Measurements from ENCODE around the gene S100A16.
"Not testable (repeated sequence)": the region's sequence is repeated elsewhere in the genome, so short reads cannot be mapped to it uniquely, and the experiment has no call there.

S100A16 gene

DNA sequence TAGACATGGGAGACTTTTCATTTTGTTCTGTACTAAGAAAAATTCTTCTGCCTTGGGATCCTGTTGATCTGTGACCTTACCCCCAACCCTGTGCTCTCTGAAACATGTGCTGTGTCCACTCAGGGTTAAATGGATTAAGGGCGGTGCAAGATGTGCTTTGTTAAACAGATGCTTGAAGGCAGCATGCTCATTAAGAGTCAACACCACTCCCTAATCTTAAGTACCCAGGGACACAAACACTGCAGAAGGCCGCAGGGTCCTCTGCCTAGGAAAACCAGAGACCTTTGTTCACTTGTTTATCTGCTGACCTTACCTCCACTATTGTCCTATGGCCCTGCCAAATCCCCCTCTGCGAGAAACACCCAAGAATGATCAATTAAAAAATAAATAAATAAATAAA is 29.4 kb downstream of the S100A16 start:
- DNase-seq: not testable (repeated sequence)

DNA sequence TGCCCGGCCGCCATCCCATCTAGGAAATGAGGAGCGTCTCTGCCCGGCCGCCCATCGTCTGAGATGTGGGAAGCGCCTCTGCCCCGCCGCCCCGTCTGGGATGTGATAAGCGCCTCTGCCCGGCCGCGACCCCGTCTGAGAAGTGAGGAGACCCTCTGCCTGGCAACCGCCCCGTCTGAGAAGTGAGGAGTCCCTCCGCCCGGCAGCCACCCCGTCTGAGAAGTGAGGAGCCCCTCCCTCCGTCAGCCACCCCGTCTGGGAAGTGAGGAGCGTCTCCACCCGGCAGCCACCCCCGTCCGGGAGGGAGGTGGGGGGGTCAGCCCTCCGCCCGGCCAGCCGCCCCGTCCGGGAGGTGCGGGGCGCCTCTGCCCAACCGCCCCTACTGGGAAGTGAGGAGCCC is 30.1 kb downstream of the S100A16 start:
- not testable (repeated sequence) for DNase-seq

DNA sequence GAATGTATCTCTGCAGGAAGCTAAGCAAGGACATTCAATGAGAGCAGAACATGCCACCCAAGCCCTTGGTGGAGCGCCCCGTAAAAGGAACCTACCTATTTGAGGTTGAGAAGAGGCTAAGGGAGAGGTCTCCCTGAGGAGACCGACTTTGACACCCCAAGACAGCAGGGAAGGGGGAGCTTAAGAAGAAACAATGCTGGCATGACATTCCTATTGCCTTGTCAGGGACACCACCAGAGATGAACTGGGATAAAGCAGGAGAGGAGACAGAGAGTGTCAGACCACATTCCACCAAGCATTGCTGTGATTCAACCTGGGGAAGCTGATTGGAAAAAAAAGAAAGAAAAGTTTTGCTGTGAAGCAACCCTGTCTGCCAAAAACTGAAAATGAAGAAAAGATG is 34.0 kb downstream of the S100A16 start:
- DNase-seq: no peak

DNA sequence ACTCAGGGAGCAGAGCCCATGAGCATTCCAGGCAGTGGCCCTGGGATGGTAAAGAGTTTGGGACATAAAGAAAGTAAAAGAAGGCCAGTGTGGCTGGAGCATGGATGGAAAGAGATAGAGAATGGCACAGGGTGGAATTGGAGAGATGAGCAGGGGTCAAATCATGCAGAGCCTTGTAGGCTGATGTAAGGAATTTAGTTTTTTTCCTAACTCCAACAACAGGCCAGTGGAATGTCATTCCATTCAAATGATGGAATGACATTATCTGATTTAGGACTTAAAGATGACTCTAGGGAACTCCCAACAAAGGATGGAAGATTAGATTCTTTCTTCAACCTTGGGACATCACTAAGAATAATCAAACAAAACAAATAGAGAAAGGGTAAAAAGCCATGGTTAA is 34.4 kb downstream of the S100A16 start:
- no peak for DNase-seq

DNA sequence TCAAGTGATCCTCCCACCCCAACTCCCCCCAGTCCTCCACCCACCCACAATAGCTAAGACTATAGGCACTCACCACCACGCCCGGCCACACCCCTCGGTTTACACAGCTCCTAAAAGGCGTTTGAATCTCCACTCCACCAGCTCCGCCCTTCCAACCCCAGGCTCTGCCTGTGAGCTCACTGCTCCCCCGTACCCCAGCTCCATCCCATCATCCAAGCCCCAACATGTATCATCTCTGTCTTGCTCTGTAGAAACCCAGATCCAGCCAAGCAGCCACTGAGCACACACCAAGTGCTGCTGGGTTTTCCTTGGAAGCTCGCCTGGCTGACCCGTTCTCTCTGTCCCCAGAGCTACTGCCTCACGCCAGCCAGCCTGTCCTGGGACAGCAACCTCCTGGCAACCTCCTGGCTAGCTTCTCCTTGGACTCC is 35.3 kb downstream of the S100A16 start:
- DNase-seq: no peak

DNA sequence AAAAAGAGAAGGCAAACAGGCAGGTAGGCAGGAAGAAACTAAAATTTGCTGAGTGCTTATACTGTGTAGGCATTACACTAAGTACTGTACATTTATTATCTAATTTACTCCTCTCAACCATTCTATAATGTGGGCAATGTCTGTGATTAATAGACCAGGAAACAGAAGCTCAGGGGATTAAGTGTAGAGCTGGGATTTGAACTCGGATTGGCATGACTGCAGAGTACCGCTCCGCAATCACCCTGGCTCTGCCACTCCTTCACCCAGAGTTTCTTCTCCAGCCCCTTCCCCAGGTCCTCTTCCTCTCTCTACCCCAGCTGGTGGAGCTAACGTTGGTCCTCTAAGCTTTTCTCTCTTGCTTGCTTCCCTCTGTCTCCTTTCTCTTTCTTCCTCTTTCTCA is 35.8 kb downstream of the S100A16 start:
- no peak for DNase-seq

DNA sequence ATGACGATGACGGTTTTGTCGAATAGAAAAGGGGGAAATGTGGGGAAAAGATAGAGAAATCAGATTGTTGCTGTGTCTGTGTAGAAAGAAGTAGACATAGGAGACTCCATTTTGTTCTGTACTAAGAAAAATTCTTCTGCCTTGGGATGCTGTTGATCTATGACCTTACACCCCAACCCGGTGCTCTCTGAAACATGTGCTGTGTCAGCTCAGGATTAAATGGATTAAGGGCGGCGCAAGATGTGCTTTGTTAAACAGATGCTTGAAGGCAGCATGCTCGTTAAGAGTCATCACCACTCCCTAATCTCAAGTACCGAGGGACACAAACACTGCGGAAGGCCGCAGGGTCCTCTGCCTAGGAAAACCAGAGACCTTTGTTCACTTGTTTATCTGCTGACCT is 37.4 kb downstream of the S100A16 start:
- not testable (repeated sequence) for DNase-seq

DNA sequence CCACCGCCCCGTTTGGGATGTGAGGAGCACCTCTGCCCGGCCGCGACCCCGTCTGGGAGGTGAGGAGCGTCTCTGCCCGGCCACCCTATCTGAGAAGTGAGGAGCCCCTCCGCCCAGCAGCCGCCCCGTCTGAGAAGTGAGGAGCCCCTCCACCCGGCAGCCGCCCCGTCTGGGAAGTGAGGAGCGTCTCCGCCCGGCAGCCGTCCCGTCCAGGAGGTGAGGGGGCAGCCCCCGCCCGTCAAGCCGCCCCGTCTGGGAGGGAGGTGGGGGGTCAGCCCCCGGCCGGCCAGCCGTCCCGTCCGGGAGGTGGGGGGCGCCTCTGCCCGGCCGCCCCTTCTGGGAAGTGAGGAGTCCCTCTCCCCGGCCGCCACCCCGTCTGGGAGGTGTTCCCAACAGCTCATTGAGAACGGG is 37.9 kb downstream of the S100A16 start:
- not testable (repeated sequence) for DNase-seq

DNA sequence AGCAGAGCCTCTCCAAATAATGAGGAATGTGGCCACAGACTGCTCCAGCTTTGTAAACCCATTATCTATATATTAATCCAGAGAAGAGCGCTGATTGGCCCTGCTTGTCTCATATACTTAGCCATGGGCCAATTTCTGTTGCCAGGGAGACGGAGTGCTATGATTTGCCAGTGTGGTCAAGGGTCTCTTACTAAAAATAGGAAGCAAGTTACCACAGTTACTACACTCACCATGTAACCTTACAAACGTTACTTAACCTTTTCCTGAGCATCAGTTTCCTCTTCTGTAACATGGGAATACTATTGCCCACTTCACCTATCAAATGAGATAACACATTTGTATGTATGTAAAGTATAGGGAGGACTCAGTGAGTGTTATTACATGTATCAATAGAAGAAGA is 39.6 kb downstream of the S100A16 start:
- DNase-seq: no peak

DNA sequence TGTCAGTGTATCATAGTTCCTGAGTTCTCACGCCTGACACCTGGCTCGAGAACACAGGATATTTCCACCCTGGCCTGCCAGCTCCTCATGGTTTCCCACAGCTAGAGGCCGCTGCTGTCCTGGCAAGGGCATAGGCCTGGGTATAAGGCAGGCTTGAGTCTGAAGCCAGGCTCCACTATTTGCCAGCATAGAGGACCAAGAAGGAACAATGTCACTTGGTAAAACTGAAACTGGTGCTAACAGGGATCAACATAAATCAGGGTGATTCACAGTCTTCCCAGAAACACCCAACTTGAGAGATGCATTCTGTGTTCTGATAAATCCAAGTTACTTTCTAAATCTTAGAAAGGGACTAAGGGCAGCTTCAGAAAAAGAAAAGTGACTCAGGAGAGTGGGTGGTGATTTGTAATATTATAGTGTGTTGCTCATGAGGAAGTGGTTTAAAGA is 40.3 kb downstream of the S100A16 start:
- DNase-seq: peak; percentile 36 to 40

DNA sequence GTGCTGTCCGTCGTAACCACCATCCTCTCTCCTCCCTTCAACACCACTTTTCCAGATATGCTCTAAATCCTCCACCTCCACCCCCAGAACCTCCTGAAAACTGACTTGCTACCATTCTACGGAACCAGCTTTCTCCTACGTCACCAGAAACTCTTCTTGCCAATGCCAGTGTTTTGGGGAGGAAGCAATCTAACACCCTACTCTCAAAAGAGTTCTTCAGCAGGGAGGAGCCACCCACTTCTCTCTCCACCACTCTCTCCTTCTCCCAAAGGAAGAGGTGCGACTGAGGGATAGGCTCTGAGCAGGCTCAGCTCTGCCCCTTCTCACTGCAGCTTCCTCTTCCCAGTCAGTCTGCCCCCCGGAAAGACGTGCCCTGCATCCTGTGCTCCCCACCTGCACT is 41.2 kb downstream of the S100A16 start:
- DNase-seq: no peak

DNA sequence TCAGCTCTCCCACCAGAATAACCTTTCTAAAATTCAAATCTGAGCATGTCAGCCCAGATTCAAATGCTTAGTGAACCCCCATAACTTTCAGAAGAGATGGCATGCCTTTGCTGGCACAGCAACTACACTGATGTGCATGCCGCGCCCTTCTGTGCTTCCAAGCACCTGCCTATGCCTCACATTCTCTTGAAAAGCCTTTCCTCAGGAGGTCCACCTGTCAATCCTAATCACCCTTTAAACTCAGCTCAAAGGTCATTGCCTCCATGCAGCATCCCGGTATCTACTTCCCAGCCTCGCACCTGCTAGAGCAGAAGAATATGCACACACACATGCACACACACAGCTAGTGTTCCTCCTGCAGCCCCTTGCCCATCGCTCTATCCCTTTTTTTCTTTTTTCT is 42.1 kb downstream of the S100A16 start:
- no peak for DNase-seq

DNA sequence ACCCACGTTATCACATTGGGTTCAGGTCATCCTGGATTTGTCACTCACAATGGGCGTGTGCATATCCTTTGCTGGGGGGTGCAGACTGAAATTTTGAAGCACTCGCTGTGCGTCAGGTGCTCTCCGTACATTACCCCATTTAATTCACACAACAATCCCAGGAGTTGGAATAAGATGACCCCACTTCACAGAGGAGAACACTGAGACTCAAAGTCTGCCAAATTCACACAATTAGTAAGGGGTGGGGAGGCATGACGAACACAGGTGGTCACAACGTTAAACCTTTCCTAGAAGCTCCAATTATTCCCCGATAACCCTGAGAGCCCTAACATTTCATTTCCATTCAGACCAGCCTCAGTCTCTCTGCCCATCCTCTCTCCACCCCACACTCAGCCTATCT is 43.5 kb downstream of the S100A16 start:
- DNase-seq: no peak

DNA sequence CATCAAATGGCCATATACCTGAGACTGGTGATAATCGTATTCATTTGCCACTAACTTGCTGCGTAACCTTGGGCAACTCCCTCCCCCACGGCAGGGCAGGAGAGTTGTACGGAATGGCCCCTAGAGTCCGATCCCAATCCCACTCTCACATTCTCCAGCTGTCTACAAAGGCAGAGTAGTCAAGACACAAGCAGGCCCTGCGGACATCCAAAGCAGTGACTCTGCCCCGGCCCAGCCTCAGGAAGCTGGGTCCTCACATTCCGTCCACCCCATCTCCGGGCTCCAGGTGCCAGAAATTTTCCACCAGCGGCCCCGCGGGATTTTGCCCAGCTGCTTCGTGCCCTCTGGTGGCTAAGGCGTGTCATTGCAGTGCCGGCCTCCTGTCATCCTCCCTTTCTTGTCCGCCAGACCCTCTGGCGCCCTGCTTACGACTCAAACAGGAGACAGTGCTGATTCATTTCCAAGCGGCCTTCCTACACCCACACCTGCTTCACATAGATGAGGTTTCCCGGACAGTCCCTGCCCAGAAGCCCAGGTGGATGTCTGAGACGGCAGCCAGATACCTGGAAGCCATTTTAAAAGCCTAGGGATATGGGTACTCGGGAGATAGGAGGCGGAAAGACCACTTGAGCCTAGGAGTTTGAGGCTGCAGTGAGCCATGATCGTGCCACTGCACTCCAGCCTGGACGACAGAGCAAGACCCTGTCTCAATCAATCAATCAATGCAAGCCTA is 44.4 kb downstream of the S100A16 start:
- DNase-seq: peak; percentile 78 to 82

DNA sequence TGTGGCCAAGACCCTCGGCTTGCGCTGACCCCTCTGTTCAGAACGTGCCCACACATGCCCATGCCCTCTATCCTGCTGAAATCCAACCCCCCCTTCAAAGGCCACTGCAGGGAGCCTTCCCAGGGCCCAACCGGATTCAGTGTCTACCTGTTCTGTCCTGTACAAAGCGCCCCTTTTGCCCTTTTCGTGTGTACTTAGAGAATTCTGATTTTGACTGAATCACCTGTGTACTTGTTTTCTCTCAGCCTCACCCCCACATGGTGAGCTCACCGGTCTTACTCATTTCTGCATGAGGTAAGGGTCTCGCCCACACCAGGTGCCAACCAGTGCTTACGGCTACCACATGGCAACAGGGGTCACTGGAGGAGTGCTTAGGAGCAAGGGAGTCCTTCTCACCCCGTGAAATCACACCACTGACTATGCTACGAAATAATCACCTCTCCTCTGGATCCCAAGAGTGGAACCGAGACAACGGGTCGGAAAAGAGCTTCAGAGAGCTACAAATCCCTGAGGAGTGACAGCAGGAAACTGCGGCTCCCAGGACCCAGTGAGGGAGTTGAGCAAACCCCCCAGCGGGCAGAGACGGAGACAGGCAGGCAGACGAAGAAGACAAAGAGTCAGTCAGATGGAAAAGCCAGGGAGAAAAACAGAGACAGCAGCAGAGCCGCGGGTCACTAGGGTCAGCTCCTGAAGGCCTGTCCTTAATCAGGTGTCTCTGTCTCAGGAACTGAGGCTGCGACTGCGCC is 45.1 kb downstream of the S100A16 start:
- peak; percentile 15 to 46 for DNase-seq

DNA sequence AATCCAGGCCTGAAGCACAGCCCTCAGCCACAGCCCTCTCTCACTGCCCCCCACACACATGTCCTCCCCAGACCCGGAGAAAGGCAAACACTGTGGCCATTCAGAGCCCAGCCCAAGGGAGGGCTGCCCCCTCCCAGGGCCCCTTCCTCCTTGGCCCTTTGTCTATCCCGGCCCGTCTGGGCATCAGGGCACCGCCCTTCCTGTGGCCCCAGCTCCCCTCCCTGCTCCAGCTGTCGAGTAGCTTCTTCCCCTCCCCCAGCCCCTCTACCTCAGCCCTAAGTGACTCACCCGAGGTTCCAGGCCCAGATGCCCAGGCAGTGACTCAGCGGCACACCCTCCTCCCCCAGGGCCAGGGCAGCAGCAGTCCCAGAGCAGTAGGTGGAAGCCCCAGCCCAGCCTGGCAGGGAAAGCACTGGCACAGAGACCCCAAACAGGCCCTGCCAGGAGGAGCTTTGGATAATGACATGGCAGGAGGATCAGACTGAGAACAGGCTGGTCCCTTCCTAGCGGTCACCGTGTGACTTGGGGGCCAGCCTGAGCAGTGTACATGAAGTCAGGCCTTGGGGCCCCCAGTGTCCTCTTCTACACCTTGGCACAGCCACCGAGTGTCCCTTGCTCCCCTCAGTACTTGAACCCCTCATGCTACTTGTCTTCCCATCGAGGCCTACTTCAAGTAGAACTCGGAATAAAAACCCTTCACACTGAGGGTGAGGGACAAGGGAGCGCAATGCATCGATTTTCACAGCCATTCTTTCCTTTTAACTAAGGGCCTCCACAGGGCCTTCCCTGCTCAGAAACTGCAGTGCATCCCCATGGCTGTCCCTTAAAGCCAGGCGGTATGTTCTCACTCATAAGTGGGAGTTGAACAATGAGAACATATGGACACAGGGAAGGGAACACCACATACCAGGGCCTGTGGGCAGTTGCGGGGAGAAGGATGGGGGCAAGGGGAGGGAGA is 46.2 kb downstream of the S100A16 start:
- peak; percentile 90 to 93 for DNase-seq

DNA sequence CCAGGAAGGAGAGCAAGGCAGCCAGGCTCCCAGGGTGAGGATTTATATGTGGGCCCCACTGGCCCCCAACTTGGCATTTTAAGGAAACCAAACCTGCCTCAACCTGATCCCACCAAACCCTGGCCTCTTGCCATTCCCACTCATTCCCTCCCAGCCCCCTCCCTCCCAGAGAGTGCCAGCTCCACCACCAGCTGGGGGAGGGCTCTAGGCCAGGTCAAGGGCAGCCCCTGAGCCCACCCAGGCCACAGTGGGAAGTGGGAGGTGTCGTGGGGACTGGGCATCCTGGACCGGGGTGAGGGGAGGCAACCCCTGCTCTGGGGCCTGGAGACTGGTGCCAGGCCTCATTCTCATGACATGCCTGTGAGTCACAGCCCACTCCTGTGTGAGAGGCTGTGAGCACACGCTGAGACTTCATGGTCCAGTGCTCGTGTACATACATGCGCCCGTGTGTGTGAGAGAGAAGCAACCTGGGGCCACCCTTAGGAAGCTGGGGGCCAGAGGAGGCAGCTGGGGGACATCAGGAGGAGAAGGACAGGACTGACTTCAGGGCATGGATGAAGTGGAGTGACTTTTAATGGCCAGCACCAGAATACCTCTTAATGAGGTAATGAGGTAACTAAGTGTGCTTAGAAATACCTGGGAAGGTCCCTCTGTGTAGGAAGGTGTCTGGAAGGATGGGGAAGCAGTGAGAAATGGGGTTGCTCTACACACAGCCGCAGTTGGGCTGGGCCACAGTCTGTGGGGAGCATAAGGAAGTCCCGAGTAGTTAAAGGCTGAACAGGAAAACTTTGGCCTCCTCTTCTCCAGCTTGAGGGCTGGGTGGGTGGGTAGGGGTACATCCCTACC is 47.2 kb downstream of the S100A16 start, which contains the start of gene S100A2:
Gene S100A2 (minus strand): TSS at position 316 of the 846 bp plus-strand sequence. CDS start 1,967 bp downstream, outside the sequence.
- DNase-seq: peak; percentile 49 to 68

DNA sequence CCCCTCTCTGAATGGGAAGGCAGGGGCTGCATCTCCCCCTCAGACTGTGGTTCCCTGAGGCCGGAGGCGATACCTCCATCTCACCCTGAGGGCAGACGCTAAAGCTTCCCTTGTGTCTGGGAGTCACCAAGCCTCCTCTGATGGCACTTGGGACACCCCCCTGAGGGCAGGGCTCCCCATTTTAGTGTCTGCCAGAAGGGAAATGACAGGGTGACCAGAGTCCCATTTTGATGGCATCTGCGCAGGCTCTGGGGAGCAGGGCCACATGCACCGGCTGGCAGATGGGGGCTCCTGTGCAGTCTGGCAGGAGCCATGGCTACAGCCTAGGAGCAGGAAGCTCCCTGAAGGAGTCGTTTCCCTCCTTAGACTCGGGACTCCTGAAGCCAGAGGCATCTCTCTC is 48.9 kb downstream of the S100A16 start:
- DNase-seq: no peak

DNA sequence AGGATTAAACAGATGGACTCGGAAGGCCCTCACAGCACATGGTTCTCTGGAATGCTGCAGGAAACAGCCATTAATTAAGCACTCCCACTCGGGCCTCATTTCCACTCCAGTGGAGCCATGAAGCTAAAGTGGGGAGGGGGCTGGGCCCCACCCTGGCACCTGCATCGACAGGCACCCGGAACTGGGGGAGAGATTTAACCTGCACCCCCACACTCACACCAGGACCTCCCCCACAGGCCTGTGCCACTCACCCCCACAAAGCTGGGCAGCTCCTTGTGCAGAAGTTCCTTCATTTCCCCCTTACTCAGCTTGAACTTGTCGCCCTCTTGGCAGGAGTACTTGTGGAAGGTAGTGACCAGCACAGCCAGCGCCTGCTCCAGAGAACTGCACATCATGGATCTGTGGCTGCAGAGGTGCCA is 49.4 kb downstream of the S100A16 start:
- DNase-seq: no peak

DNA sequence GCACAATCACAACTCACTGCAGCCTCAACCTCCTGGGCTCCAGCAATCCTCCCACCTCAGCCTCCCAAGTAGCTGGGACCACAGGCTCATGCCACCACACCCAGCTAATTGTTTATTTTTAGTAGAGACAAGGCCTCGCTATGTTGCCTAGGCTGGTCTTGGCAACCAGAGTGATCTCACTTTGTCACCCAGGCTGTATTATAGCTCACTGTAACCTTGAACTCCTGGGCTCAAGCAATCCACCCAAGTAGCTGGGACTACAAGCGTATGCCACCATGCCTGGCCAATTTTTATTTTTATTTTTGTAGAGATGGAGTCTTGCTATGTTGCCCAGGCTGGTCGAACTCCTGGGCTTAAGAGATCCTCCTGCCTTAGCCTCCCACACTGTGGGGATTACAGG is 50.9 kb downstream of the S100A16 start:
- DNase-seq: not testable (repeated sequence)

DNA sequence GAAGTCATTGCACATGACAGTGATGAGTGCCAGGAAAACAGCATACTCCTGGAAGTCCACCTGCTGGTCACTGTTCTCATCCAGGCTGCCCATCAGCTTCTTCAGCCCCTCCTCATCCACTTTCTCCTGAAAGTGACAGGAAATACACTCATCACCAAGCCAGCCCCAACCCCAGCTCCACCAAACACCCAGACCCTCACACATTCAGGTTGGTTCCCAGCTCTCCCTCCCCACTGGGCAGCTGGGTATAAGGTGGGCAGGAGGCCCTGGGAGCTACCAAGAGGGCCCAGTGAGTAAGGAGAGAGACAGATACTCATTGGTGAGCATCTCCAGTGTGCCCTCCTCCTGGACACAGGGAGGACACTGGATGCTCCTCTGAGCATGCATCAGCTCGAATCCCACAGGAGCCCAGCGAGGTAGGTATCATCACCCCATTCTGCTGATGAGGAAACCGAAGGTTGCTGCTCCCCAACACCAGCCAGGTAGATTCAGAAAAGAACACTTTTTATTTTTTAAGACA is 51.4 kb downstream of the S100A16 start:
- no peak for DNase-seq
